Measurements from ENCODE around the gene CARMIL1.

DNA sequence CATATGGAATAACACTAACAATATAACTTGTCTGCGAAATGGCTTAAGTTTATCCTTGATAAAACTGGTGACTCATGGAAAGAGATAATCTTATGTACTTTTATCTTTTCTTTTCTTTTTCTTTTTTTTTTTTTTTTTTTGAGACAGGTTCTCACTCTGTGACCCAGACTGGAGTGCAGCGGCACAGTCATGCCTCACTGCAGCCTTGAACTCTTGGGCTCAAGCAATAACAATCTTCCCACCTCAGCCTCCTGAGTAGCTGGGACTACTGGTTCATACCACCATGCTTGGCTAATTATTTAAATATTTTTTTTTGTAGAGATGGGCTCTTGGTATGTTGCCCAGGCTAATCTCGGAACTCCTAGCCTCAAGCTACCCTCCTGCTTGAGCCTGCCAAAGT, 304.7 kb downstream of the CARMIL1 start:
- TF ChIP-seq CTCF (IDR thresholded peaks at IDR 0.05), result no peak
- no peak for TF ChIP-seq POLR2A (IDR thresholded peaks at IDR 0.05)
